Ascending aorta (tissue), 2 donors: Measurements from ENCODE around the gene MRPS17. TPM values are rescaled to one million over a fixed set of nuclear protein-coding genes. Genes with fewer than 3 reads are reported as not detected.
A peak's percentile ranks its signal among the peaks of the same experiment; 100 is the strongest.

Experiments used
- DNase-seq, 2 donors: peaks; one replicate each; pipeline ENCODE4 v3.0.0-alpha.2; 2019; ENCODE audit warnings: low spot score in 2 of 2
- H3K27ac ChIP-seq, 2 donors: fragments of 200-600 bp; sonication (generic); one replicate each; pipeline ENCODE4 v1.5.1; 2016 to 2017; ENCODE audit warnings: mild to moderate bottlenecking in 1 of 2
- H3K27me3 ChIP-seq: fragments of 200-600 bp; sonication (generic); one replicate; pipeline ENCODE4 v1.5.1; 2017
- H3K36me3 ChIP-seq, 2 donors: fragments of 200-600 bp; sonication (generic); one replicate each; pipeline ENCODE4 v1.5.1; 2016
- H3K4me1 ChIP-seq, 2 donors: fragments of 200-600 bp; sonication (generic); one replicate each; pipeline ENCODE4 v1.5.1; 2016 to 2017; ENCODE audit warnings: mild to moderate bottlenecking in 1 of 2
- H3K4me3 ChIP-seq, 2 donors: fragments of 200-600 bp; sonication (generic); one replicate each; pipeline ENCODE4 v1.5.1; 2016 to 2017; ENCODE audit warnings: mild to moderate bottlenecking in 1 of 2
- H3K9me3 ChIP-seq, 2 donors: fragments of 200-600 bp; sonication (generic); one replicate each; pipeline ENCODE4 v1.5.1; 2016
- intact Hi-C: fragments of 100-400 bp; cut with DNase I; formaldehyde crosslinking; loops from one replicate; pipeline ENCODE4 v1.15.1; 2023
- total RNA-seq: library from RNA; depleted of rRNA; stranded (reverse); fragments of >200 nt; gene quantifications from one replicate; pipeline ENCODE4 v1.1.0, GENCODE V29; 2016
- TF ChIP-seq, protein P1 (sequence below), 3 experiments: fragments of 200-600 bp in 2 of 3; fragments of 450-650 bp in 1 of 3; sonication (generic) in 2 of 3; IDR thresholded peaks; one replicate each; pipeline ENCODE4 v1.5.1; 2016 to 2019; ENCODE audit warnings: antibody characterized with exemption in 3 of 3, mild to moderate bottlenecking in 1 of 3, moderate library complexity in 1 of 3

MRPS17 gene
- total RNA-seq, 1 donor from 2014 or later: 0.43 TPM

- Histone ChIP-seq H3K36me3 (peaks cover 0 to 4% of the 10 kb centered on the region in 2 donors), H3K4me1 (peaks cover 4 to 13% of the 10 kb centered on the region in 2 donors), H3K4me3 (peak overlapping the region; percentile 90 to 92), H3K27ac (no peak overlapping the region), H3K9me3 (no peaks in the 10 kb centered on the region), H3K27me3 (no peaks in the 10 kb centered on the region)
- no peak for DNase-seq
- intact Hi-C loops: loop anchor here (2.0 kb wide), 3 partner anchors 85 to 109 kb away; partner anchors contain the start of genes CCT6A, PSPH and SUMF2
- TF ChIP-seq, protein P1, sequence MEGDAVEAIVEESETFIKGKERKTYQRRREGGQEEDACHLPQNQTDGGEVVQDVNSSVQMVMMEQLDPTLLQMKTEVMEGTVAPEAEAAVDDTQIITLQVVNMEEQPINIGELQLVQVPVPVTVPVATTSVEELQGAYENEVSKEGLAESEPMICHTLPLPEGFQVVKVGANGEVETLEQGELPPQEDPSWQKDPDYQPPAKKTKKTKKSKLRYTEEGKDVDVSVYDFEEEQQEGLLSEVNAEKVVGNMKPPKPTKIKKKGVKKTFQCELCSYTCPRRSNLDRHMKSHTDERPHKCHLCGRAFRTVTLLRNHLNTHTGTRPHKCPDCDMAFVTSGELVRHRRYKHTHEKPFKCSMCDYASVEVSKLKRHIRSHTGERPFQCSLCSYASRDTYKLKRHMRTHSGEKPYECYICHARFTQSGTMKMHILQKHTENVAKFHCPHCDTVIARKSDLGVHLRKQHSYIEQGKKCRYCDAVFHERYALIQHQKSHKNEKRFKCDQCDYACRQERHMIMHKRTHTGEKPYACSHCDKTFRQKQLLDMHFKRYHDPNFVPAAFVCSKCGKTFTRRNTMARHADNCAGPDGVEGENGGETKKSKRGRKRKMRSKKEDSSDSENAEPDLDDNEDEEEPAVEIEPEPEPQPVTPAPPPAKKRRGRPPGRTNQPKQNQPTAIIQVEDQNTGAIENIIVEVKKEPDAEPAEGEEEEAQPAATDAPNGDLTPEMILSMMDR (IDR thresholded peaks at IDR 0.05): no peak
These were observed 14.2 kb downstream of the MRPS17 start for GRCh38 chr7:55965805-55966421.

DNA sequence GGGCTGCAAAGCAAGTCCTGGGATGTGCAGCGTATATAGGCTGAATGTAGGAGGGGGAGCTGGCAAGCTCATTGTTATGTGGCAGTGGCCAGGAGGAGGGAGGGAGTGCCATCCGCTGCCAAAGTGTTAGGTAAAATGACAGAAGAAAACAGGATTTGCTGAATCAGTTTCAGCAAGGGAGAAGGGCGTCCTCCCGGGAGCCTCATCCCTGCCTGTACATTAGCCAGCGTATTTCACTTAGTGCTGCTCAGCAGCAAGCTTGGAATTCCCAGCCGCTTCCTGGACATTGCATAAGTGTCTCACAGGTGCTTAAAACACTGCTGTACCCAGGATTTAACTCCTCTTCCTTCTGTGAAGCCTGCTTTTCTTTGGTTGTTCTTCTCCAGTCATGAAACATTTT is 15.2 kb downstream of the MRPS17 start:
- intact Hi-C loops: no loop called here
- peaks cover 4 to 13% of the 10 kb centered on the region in 2 donors for H3K4me1 ChIP-seq
- no peak overlapping the region for H3K4me3 ChIP-seq
- H3K9me3 ChIP-seq: no peaks in the 10 kb centered on the region
- no peak overlapping the region for H3K27ac ChIP-seq
- no peaks in the 10 kb centered on the region for H3K27me3 ChIP-seq
- no peak for DNase-seq
- TF ChIP-seq, protein P1 (IDR thresholded peaks at IDR 0.05): no peak
- H3K36me3 ChIP-seq: peaks cover 0 to 4% of the 10 kb centered on the region in 2 donors

DNA sequence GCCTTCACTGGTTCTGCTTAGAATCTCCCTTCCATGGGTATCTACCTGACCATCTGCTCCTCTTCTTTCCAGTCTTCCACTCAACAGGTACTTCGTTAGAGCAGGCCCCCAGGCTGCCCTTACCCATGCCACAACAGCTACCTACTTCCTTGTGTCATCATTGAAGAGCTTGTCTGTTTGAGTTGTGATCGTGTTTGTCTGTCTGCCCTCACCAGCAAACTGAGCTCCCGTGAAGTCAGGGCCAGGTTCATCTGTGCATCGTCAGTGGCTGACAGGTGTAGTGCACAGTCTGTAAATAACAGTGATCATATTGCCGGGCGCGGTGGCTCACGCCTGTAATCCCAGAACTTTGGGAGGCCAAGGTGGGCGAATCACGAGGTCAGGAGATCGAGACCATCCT is 17.7 kb downstream of the MRPS17 start:
- Histone ChIP-seq H3K27me3 (no peaks in the 10 kb centered on the region), H3K27ac (no peak overlapping the region), H3K4me3 (no peak overlapping the region), H3K4me1 (peaks cover 0 to 6% of the 10 kb centered on the region in 2 donors), H3K9me3 (no peaks in the 10 kb centered on the region), H3K36me3 (peaks cover 0 to 4% of the 10 kb centered on the region in 2 donors)
- intact Hi-C loops: no loop called here
- no peak for DNase-seq
- TF ChIP-seq, protein P1 (IDR thresholded peaks at IDR 0.05): no peak

DNA sequence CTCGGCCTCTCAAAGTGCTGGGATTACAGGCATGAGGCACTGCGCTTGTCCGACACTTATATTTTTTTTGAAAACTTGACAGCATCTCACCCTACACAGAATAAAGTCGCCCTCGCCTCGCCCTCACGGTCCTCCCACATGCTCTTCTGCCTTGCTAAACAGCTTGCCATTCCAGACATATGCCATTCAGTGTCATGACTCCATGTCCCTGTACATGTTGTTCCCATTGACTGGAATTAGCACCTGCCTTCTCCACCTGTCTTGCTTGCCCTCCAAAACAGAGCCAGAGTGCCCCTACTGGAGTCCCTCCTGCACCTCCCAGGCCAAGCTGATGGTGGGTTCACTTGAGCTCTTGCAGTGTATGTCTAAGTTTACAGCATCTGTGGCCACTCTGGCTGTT is 18.9 kb downstream of the MRPS17 start:
- H3K9me3 ChIP-seq: no peaks in the 10 kb centered on the region
- peaks cover 0 to 4% of the 10 kb centered on the region in 2 donors for H3K36me3 ChIP-seq
- H3K27me3 ChIP-seq: no peaks in the 10 kb centered on the region
- no peak overlapping the region for H3K4me3 ChIP-seq
- TF ChIP-seq, protein P1 (IDR thresholded peaks at IDR 0.05): no peak
- no peak overlapping the region for H3K27ac ChIP-seq
- H3K4me1 ChIP-seq: peaks cover 0 to 3% of the 10 kb centered on the region in 2 donors
- intact Hi-C loops: no loop called here
- no peak for DNase-seq

- TF ChIP-seq, protein P1 (IDR thresholded peaks at IDR 0.05): no peak
- Histone ChIP-seq H3K27ac (no peak overlapping the region), H3K27me3 (no peaks in the 10 kb centered on the region), H3K36me3 (peaks cover 0 to 4% of the 10 kb centered on the region in 2 donors), H3K9me3 (no peaks in the 10 kb centered on the region), H3K4me3 (no peak overlapping the region), H3K4me1 (no peaks in the 10 kb centered on the region)
- intact Hi-C loops: no loop called here
- no peak for DNase-seq
These were observed 19.3 kb downstream of the MRPS17 start for GRCh38 chr7:55970978-55971377.
